Measurements from ENCODE around the gene SDHC.

Gene SDHC

GRCh38 chr1:161389691-161390558 is 75.7 kb downstream of the SDHC start (continued):
- TF ChIP-seq ZBTB44 (tag by site-specific recombination; IDR thresholded peaks at IDR 0.05) (no peak), HOXC10 (CRISPR knock-in tag; IDR thresholded peaks at IDR 0.05) (no peak), KLF8 (tag by site-specific recombination; IDR thresholded peaks at IDR 0.05) (peak; percentile 97), ZNF394 (tag by site-specific recombination; IDR thresholded peaks at IDR 0.05; ENCODE audit: borderline replicate concordance) (peak; percentile 65), ZNF133 (tag by site-specific recombination; IDR thresholded peaks at IDR 0.05) (no peak), ZNF239 (tag by site-specific recombination; IDR thresholded peaks at IDR 0.05) (no peak), ZNF10 (tag by site-specific recombination; IDR thresholded peaks at IDR 0.05) (0 out of 2 replicates have a peak, but pooled peaks have one; percentile 30), BCL11A (tag by site-specific recombination; IDR thresholded peaks at IDR 0.05; ENCODE audit: low read depth) (peak; percentile 38; the same call in 1 of the 2 replicates), ELK4 (IDR thresholded peaks at IDR 0.05; ENCODE audit: borderline replicate concordance, low read depth, low read length) (peak; percentile 40; the same call in 1 of the 2 replicates), KLF10 (tag by site-specific recombination; IDR thresholded peaks at IDR 0.05) (peak; percentile 94), ZNF747 (tag by site-specific recombination; IDR thresholded peaks at IDR 0.05) (no peak), PATZ1 (tag by site-specific recombination; IDR thresholded peaks at IDR 0.05) (peak; percentile 77), ZNF654 (tag by site-specific recombination; IDR thresholded peaks at IDR 0.05; ENCODE audit: low read depth) (no peak), ZNF785 (tag by site-specific recombination; IDR thresholded peaks at IDR 0.05) (peak; percentile 78; the same call in 1 of the 2 replicates), RBAK (tag by site-specific recombination; IDR thresholded peaks at IDR 0.05) (no peak), SETDB1 (IDR thresholded peaks at IDR 0.05; ENCODE audit: insufficient read length, low read length) (no peak), YY2 (tag by site-specific recombination; IDR thresholded peaks at IDR 0.05) (no peak), GLIS1 (tag by site-specific recombination; IDR thresholded peaks at IDR 0.05) (no peak; the same call in 1 of the 2 replicates), ZBTB26 (tag by site-specific recombination; optimal IDR thresholded peaks at IDR 0.05) (peak; percentile 68), ZNF366 (tag by site-specific recombination; conservative IDR thresholded peaks at IDR 0.05) (peak; percentile 56), ZNF544 (tag by site-specific recombination; IDR thresholded peaks at IDR 0.05) (no peak), ZNF157 (tag by site-specific recombination; IDR thresholded peaks at IDR 0.05) (no peak), ZNF530 (tag by site-specific recombination; IDR thresholded peaks at IDR 0.05; ENCODE audit: low read depth) (no peak), ZNF473 (tag by site-specific recombination; IDR thresholded peaks at IDR 0.05) (no peak), ZNF223 (tag by site-specific recombination; IDR thresholded peaks at IDR 0.05) (no peak), ZNF621 (tag by site-specific recombination; IDR thresholded peaks at IDR 0.05) (no peak), ZNF513 (tag by site-specific recombination; IDR thresholded peaks at IDR 0.05) (no peak), EGR2 (tag by site-specific recombination; IDR thresholded peaks at IDR 0.05; ENCODE audit: low read depth) (peak; percentile 99), ZNF140 (tag by site-specific recombination; IDR thresholded peaks at IDR 0.05) (peak; percentile 20; the same call in 1 of the 2 replicates), ZNF521 (tag by site-specific recombination; IDR thresholded peaks at IDR 0.05) (no peak), ZNF350 (tag by site-specific recombination; IDR thresholded peaks at IDR 0.05) (no peak), ZNF600 (tag by site-specific recombination; IDR thresholded peaks at IDR 0.05) (peak; percentile 91), ZNF610 (tag by site-specific recombination; IDR thresholded peaks at IDR 0.05; ENCODE audit: borderline replicate concordance) (peak; percentile 78), ZNF548 (tag by site-specific recombination; IDR thresholded peaks at IDR 0.05) (no peak)
